Measurements from ENCODE around the gene SUV39H2. TPM values are rescaled to one million over a fixed set of nuclear protein-coding genes. Genes with fewer than 3 reads are reported as not detected.

The SUV39H2 gene
- polyA plus RNA-seq, result 10 to 100 TPM in 1 of 4 donors, 1 to 10 TPM in 3; 2.7 to 10.8 (median 5.1) TPM
- long read RNA-seq, donor 1, partial matches to known transcripts, result 5 of 9 reads
- long read RNA-seq, donor 1, other reads (novel, unspliced or antisense), result 0 of 9 reads
- long read RNA-seq, donor 2, result 0 reads
- long read RNA-seq, donor 3, partial matches to known transcripts, result 0 of 1 reads
- long read RNA-seq, donor 3, other reads (novel, unspliced or antisense), result 0 of 1 reads
- long read RNA-seq, donor 4, result 0 reads
- long read RNA-seq, donor 5, partial matches to known transcripts, result 0 of 1 reads
- long read RNA-seq, donor 5, other reads (novel, unspliced or antisense), result 0 of 1 reads
- long read RNA-seq, donor 6, partial matches to known transcripts, result 0 of 2 reads
- long read RNA-seq, donor 6, other reads (novel, unspliced or antisense), result 0 of 2 reads
- long read RNA-seq, donor 7, result 0 reads
- long read RNA-seq, donor 8, result 0 reads
- long read RNA-seq, donor 9, result 0 reads
- long read RNA-seq, donor 10, partial matches to known transcripts, result 0 of 2 reads
- long read RNA-seq, donor 10, other reads (novel, unspliced or antisense), result 0 of 2 reads

- Histone ChIP-seq H3K36me3 (ENCODE audit: control insufficient read depth in 3 of 3, insufficient read depth in 2 of 3, low read depth in 1 of 3, low read length in 3 of 3) (peaks cover 0 to 6% (median 0%) of the 10 kb centered on the region in 3 donors), H3K27me3 (ENCODE audit: control insufficient read depth in 3 of 3, insufficient read depth in 3 of 3, low read length in 3 of 3) (no peaks in the 10 kb centered on the region), H3K27ac (ENCODE audit: low read depth in 1 of 3, low read length in 2 of 3) (peak within 1 kb of the TSS; percentile 87 to 99 (median 99)), H3K4me1 (ENCODE audit: control insufficient read depth in 3 of 3, insufficient read depth in 2 of 3, low read depth in 1 of 3, low read length in 2 of 3) (peaks cover 0 to 5% (median 2%) of the 10 kb centered on the region in 3 donors), H3K9me3 (ENCODE audit: control insufficient read depth in 2 of 2, insufficient read depth in 1 of 2, low read depth in 1 of 2, low read length in 1 of 2) (no peaks in the 10 kb centered on the region), H3K4me3 (ENCODE audit: low read depth in 1 of 3, low read length in 3 of 3) (peak within 1 kb of the TSS; percentile 68 to 99 (median 92))
- DNase-seq (peak; percentile 95 to 99), FAIRE-seq (no peak)
- WGBS, 3 donors, result 0 to 1% (median 0%) methylated on average over 70 to 102 of the region's 102 CpGs
These were observed at the start of gene SUV39H2 for GRCh38 chr10:14878266-14879123. TSS of gene SUV39H2 (plus strand) at chr10:14878866. CDS start at chr10:14878889, 23 bp downstream.

GRCh38 chr10:14833106-14833505 is 45.6 kb upstream of the SUV39H2 start:
- no peaks in the 10 kb centered on the region for H3K27me3 ChIP-seq (ENCODE audit: control insufficient read depth in 3 of 3, insufficient read depth in 3 of 3, low read length in 3 of 3)
- H3K4me1 ChIP-seq (ENCODE audit: control insufficient read depth in 3 of 3, insufficient read depth in 2 of 3, low read depth in 1 of 3, low read length in 2 of 3), result no peaks in the 10 kb centered on the region
- FAIRE-seq (no peak), DNase-seq (no peak)
- no peak overlapping the region for H3K4me3 ChIP-seq (ENCODE audit: low read depth in 1 of 3, low read length in 3 of 3)
- WGBS, 3 donors, result 76 to 81% (median 80%) methylated on average over 3 of the region's 3 CpGs
- H3K9me3 ChIP-seq (ENCODE audit: control insufficient read depth in 2 of 2, insufficient read depth in 1 of 2, low read depth in 1 of 2, low read length in 1 of 2), result no peaks in the 10 kb centered on the region
- H3K27ac ChIP-seq (ENCODE audit: low read depth in 1 of 3, low read length in 2 of 3), result no peak overlapping the region
- no peaks in the 10 kb centered on the region for H3K36me3 ChIP-seq (ENCODE audit: control insufficient read depth in 3 of 3, insufficient read depth in 2 of 3, low read depth in 1 of 3, low read length in 3 of 3)

GRCh38 chr10:14836208-14836607 is 42.5 kb upstream of the SUV39H2 start:
- Histone ChIP-seq H3K27ac (ENCODE audit: low read depth in 1 of 3, low read length in 2 of 3) (no peak overlapping the region), H3K27me3 (ENCODE audit: control insufficient read depth in 3 of 3, insufficient read depth in 3 of 3, low read length in 3 of 3) (no peaks in the 10 kb centered on the region), H3K4me1 (ENCODE audit: control insufficient read depth in 3 of 3, insufficient read depth in 2 of 3, low read depth in 1 of 3, low read length in 2 of 3) (no peaks in the 10 kb centered on the region), H3K36me3 (ENCODE audit: control insufficient read depth in 3 of 3, insufficient read depth in 2 of 3, low read depth in 1 of 3, low read length in 3 of 3) (no peaks in the 10 kb centered on the region), H3K4me3 (ENCODE audit: low read depth in 1 of 3, low read length in 3 of 3) (no peak overlapping the region), H3K9me3 (ENCODE audit: control insufficient read depth in 2 of 2, insufficient read depth in 1 of 2, low read depth in 1 of 2, low read length in 1 of 2) (no peaks in the 10 kb centered on the region)
- no peak for DNase-seq
- 92 to 99% (median 93%) methylated on average over 2 of the region's 2 CpGs for WGBS, 3 donors
- no peak for FAIRE-seq

GRCh38 chr10:14837003-14837756 is 41.5 kb upstream of the SUV39H2 start:
- Histone ChIP-seq H3K4me3 (ENCODE audit: low read depth in 1 of 3, low read length in 3 of 3) (peak overlapping the region; percentile 58 to 92 (median 75)), H3K27me3 (ENCODE audit: control insufficient read depth in 3 of 3, insufficient read depth in 3 of 3, low read length in 3 of 3) (no peaks in the 10 kb centered on the region), H3K4me1 (ENCODE audit: control insufficient read depth in 3 of 3, insufficient read depth in 2 of 3, low read depth in 1 of 3, low read length in 2 of 3) (no peaks in the 10 kb centered on the region), H3K36me3 (ENCODE audit: control insufficient read depth in 3 of 3, insufficient read depth in 2 of 3, low read depth in 1 of 3, low read length in 3 of 3) (peaks cover 0 to 7% (median 1%) of the 10 kb centered on the region in 3 donors), H3K27ac (ENCODE audit: low read depth in 1 of 3, low read length in 2 of 3) (peak overlapping the region; percentile 92 to 95 (median 94)), H3K9me3 (ENCODE audit: control insufficient read depth in 2 of 2, insufficient read depth in 1 of 2, low read depth in 1 of 2, low read length in 1 of 2) (no peaks in the 10 kb centered on the region)
- FAIRE-seq (no peak), DNase-seq (no peak)
- WGBS, 3 donors, result 25 to 27% (median 27%) methylated on average over 14 of the region's 14 CpGs

GRCh38 chr10:14837757-14838581 is 40.7 kb upstream of the SUV39H2 start, which contains the start of the genes CDNF, HSPA14 and MSANTD7:
TSS of gene CDNF (minus strand) at chr10:14838037. CDS start at chr10:14837946, 91 bp downstream.
TSS of gene HSPA14 (plus strand) at chr10:14838306. CDS start at chr10:14838403, 97 bp downstream.
TSS of gene MSANTD7 (plus strand) at chr10:14838306. CDS start at chr10:14842285, 3,979 bp downstream.
- no peak for FAIRE-seq
- peak; percentile 100 for DNase-seq
- H3K9me3 ChIP-seq (ENCODE audit: control insufficient read depth in 2 of 2, insufficient read depth in 1 of 2, low read depth in 1 of 2, low read length in 1 of 2), result no peaks in the 10 kb centered on the region
- H3K27ac ChIP-seq (ENCODE audit: low read depth in 1 of 3, low read length in 2 of 3), result peak within 1 kb of the TSS; percentile 94 to 99 (median 95)
- H3K36me3 ChIP-seq (ENCODE audit: control insufficient read depth in 3 of 3, insufficient read depth in 2 of 3, low read depth in 1 of 3, low read length in 3 of 3), result peaks cover 0 to 13% (median 5%) of the 10 kb centered on the region in 3 donors
- H3K4me1 ChIP-seq (ENCODE audit: control insufficient read depth in 3 of 3, insufficient read depth in 2 of 3, low read depth in 1 of 3, low read length in 2 of 3), result no peaks in the 10 kb centered on the region
- peak within 1 kb of the TSS; percentile 92 to 98 (median 94) for H3K4me3 ChIP-seq (ENCODE audit: low read depth in 1 of 3, low read length in 3 of 3)
- no peaks in the 10 kb centered on the region for H3K27me3 ChIP-seq (ENCODE audit: control insufficient read depth in 3 of 3, insufficient read depth in 3 of 3, low read length in 3 of 3)
- 0 to 1% (median 0%) methylated on average over 66 to 72 of the region's 72 CpGs for WGBS, 3 donors

- peak overlapping the region; percentile 93 to 99 (median 95) for H3K27ac ChIP-seq (ENCODE audit: low read depth in 1 of 3, low read length in 2 of 3)
- DNase-seq (peak in 1 of 2 donors; percentile 73), FAIRE-seq (no peak)
- peak overlapping the region; percentile 92 to 98 (median 94) for H3K4me3 ChIP-seq (ENCODE audit: low read depth in 1 of 3, low read length in 3 of 3)
- no peaks in the 10 kb centered on the region for H3K9me3 ChIP-seq (ENCODE audit: control insufficient read depth in 2 of 2, insufficient read depth in 1 of 2, low read depth in 1 of 2, low read length in 1 of 2)
- peaks cover 5 to 19% (median 7%) of the 10 kb centered on the region in 3 donors for H3K36me3 ChIP-seq (ENCODE audit: control insufficient read depth in 3 of 3, insufficient read depth in 2 of 3, low read depth in 1 of 3, low read length in 3 of 3)
- 0 to 1% (median 0%) methylated on average over 51 to 60 of the region's 60 CpGs for WGBS, 3 donors
- no peaks in the 10 kb centered on the region for H3K4me1 ChIP-seq (ENCODE audit: control insufficient read depth in 3 of 3, insufficient read depth in 2 of 3, low read depth in 1 of 3, low read length in 2 of 3)
- H3K27me3 ChIP-seq (ENCODE audit: control insufficient read depth in 3 of 3, insufficient read depth in 3 of 3, low read length in 3 of 3), result no peaks in the 10 kb centered on the region
These were observed 39.9 kb upstream of the SUV39H2 start for GRCh38 chr10:14838582-14839304.

- 4 to 10% (median 8%) methylated on average over 14 of the region's 14 CpGs for WGBS, 3 donors
- Histone ChIP-seq H3K27me3 (ENCODE audit: control insufficient read depth in 3 of 3, insufficient read depth in 3 of 3, low read length in 3 of 3) (no peaks in the 10 kb centered on the region), H3K36me3 (ENCODE audit: control insufficient read depth in 3 of 3, insufficient read depth in 2 of 3, low read depth in 1 of 3, low read length in 3 of 3) (peaks cover 7 to 19% (median 7%) of the 10 kb centered on the region in 3 donors), H3K4me1 (ENCODE audit: control insufficient read depth in 3 of 3, insufficient read depth in 2 of 3, low read depth in 1 of 3, low read length in 2 of 3) (no peaks in the 10 kb centered on the region), H3K4me3 (ENCODE audit: low read depth in 1 of 3, low read length in 3 of 3) (peak overlapping the region; percentile 92 to 98 (median 94)), H3K9me3 (ENCODE audit: control insufficient read depth in 2 of 2, insufficient read depth in 1 of 2, low read depth in 1 of 2, low read length in 1 of 2) (no peaks in the 10 kb centered on the region), H3K27ac (ENCODE audit: low read depth in 1 of 3, low read length in 2 of 3) (peak overlapping the region; percentile 93 to 99 (median 95))
- no peak for FAIRE-seq
- peak; percentile 28 to 43 for DNase-seq
These were observed 39.4 kb upstream of the SUV39H2 start for GRCh38 chr10:14839305-14839695.

Measured in small intestine (tissue), 16 donors.